Measurements from ENCODE around the gene TSHZ2.
A peak's percentile ranks its signal among the peaks of the same experiment; 100 is the strongest.

TSHZ2 gene

GRCh38 chr20:53141201-53142050 is 169.3 kb downstream of the TSHZ2 start:
- DNase-seq = no peak

- DNase-seq = no peak
These were observed 170.3 kb downstream of the TSHZ2 start for GRCh38 chr20:53142225-53143127.

DNA sequence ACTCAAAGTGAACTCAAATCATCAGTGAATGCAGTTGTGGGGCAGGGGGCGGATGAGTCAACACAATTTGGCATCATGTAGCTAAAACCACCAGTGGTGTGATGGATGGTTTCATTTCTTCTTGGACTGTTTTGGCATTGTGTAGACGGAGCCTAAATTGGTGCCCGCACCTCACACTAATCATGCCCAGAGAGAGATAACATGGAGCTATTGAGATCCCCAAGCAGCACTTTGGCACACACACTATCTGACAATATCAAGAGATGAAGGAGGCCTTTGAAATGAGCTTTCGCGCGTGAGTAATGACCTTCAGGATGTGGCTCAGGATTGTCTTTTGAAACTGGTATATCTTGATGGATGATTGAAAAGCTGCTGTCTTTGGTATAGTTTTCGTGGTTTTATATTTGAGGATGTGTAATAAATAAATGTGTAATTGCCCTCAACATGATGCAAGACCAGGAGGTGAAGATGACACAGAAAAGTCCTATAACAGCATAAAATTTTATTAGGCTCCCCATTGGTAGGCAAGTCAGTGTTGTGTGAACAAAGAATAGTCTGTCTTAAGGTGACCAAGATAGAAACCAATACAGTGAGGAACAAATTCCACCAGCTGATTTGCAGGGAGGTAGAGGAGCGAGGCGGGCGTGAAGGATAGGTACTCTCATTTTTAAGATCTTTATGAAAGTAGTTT is 174.2 kb downstream of the TSHZ2 start:
- DNase-seq = peak; percentile 36

- DNase-seq = no peak
These were observed 176.6 kb downstream of the TSHZ2 start for GRCh38 chr20:53148771-53149147.

DNA sequence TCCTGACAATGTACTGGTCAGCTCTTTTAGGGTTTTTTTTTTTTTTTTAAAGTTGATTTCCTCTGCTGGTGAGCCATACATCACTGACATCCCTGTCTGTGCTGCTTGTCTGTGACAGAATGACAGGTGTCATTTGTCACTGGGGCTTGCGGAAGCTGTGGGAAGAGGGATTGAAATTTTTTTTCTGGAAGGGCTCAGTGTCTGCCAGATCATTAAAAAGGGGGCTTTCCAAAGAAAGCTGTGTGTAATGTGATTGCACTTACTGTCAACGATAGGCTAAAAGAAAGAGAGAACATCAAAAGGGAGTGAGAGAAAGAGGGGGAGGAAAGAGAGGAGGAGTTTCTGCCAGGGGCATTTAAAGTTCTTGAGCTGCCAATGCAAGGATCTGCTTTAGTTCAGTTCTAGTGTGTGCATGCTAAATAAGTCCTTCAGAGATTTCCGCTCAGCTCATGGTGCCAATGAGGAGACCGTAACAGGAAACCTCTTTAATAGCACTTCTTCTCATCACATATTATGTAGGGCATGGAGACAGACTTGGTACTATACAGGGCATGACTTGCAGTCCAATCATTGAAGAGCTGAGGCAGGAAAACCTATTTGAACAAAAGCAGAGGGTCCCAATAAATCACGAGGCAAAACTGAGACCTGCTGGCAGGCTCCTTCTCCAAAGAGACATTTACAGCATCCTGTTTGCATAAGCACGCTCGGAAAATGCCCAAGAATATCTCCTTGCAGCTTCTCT is 177.2 kb downstream of the TSHZ2 start:
- DNase-seq = no peak

- DNase-seq = no peak
These were observed 177.7 kb downstream of the TSHZ2 start for GRCh38 chr20:53149890-53150205.

DNA sequence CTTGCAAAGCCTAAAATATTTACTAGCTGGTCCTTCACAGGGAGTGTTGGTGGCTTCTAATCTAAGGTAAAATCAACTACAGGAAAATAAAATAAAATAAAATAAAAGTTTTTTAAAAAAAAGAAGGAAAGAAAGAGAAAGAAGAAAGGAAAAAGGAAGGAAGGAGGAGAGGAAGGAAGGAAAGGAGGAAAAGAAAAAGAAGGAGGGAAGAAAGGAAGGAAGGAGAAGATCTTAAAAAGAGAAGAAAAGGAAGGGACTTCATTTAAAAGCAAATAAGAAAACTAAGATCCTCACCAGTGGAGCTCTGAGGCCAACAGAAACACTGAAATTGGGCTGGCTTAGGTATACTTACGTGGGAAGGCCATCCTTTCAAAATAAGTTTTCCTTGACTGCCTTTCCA is 178.4 kb downstream of the TSHZ2 start:
- DNase-seq = no peak

DNA sequence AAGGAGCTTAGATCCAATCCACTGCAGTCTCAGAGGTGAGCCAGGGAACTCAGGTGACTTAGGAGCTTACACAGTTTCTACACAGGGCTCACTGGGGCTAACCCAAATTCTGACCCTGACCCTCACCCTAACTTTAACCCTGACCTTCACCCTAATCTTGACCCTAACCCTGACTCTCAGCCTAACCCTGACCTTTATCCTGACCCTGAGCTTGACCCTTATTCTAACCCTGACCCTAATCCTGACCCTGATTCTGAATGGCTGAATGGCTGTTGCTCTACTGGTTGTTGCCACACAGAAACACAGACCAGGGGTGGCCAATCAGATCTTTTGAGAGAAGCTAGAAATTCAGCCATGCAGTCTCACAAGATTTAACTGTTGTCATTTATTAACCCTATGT is 180.1 kb downstream of the TSHZ2 start:
- no peak for DNase-seq

DNA sequence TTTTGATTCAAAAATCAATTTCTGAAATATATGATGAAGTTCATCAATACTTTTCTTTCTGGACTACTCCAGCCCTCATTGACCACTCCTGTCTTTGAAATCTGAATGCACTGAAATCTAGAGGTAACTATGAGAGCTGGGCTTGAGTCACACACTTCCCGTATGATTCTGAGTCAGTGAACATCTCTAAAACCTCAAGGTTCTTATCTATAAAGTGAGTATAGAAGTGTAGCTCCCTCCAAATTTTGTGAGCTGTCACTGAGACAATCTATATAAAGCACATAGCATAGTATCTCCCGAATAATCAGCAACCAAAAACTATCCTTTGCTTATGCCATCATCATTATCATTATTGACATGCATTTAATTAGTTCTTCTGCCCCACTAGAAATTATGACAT is 182.4 kb downstream of the TSHZ2 start:
- DNase-seq = no peak

DNA sequence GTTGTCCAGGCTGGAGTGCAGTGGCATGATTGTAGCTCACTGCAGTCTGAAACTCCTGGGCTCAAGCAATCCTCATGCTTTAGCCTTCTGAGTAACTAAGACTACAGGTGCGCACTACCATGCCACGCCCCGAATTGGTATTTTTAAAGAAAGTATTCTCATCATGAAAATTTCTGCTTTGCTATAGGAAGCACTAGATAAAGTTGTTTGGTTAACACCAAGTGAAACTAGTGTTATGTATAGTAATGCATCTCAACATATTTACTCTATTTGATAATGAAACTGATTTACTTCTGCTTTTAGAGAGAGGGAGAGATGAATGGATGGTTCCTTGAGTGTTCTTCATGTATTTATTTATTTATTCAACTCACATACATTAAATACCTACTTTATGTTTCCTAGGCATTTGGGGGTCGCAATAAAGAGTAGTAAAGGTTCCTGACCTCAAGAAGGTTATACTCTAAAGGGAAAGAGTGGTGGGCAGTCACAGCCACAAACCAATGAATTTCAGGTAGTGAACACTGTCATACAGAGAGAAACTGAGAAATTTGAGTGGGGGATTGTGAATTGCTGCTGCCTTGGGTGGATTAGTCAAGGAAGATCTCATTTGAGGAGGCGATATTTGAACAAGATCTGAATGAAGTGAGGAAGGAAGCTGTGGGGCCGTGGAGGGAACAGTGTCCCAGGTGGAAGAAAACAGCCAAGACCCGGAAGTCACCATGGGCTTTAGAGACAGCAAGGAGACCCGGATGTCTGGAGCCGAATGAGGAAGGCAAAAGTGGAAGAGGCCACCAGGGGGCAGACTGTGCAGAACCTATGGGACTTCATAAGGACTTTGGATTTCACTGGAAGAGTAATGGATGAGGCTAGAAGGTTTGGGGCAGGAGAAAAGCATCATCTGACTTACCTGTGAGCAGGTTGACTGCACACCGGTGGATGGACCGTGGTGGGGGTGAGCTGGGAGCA is 185.6 kb downstream of the TSHZ2 start:
- DNase-seq = peak; percentile 20

GRCh38 chr20:53159160-53159559 is 187.0 kb downstream of the TSHZ2 start:
- no peak for DNase-seq

DNA sequence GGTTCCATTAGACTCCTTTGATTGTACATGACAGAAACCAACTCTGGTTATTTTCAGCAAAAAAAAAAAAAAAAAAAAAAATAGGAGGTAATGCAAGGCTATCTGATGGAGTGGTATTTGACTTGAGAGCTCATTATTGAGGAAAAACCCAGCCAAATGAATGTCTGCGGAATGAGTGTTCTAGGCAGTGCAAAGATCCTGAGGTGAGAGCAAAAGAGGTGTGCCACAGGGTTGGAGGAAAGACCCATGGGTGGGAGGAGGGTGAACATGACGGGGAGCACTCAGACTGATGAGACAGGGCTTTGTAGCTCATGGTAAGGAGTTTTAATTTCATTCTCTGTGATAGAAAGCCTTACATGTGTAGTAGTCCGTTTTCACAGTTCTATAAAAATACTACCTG is 188.9 kb downstream of the TSHZ2 start:
- no peak for DNase-seq

- no peak for DNase-seq
These were observed 189.3 kb downstream of the TSHZ2 start for GRCh38 chr20:53161473-53161872.

- DNase-seq = no peak
These were observed 190.2 kb downstream of the TSHZ2 start for GRCh38 chr20:53162251-53162835.

DNA sequence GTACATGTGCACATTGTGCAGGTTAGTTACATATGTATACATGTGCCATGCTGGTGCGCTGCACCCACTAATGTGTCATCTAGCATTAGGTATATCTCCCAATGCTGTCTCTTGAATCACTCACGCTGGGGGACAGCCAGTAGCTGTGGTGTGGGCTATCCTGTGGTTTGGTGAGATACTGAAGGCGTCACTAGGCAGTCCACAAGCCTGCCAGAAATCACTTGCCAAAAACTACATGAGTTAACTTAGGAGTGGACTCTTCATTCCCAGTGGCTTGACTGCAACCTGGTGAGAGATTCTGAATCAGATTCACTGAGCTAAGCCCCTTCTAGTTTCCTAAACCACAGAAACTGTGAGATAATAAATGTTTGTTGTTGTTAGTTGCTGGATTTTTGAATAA is 191.3 kb downstream of the TSHZ2 start:
- no peak for DNase-seq

GRCh38 chr20:53164072-53164471 is 191.9 kb downstream of the TSHZ2 start:
- DNase-seq = no peak

DNA sequence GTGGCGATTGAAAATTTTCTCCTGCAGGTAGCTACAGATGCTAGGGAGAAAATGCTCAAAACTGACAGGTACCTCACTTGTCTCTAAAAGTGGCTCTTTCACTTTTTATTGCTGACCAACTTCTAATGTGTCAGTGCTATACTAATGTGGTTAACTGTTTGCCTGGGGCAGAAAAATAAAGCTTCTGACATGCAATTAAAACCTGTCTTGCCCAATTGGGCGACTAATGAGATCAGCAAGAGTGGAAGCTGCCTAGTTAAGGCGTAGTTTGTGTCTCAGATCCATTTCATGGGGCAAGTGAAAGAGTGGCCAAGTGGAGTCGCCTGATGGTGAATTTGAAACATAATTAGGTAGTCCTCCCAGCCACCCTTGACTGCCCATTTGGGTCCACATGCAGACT is 193.3 kb downstream of the TSHZ2 start:
- DNase-seq = no peak

DNA sequence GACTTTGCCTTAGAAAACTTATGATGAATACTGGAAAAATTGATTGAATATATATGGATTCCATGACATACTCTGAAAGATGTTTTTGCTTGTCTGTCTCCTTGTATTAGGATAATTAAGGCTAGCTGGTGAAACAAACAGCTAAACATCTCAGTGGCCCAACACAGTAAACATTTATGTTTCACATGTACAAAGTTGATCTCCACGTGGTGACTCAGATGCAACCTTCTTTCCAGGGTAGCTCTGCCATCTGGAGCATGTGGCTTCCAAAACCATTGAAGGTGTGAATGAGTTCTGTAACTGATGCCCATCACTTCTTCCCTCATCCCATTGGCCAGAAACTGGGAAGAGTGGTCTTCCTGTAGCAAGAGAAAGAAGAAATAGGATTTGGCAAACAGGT is 196.3 kb downstream of the TSHZ2 start:
- DNase-seq = no peak

DNA sequence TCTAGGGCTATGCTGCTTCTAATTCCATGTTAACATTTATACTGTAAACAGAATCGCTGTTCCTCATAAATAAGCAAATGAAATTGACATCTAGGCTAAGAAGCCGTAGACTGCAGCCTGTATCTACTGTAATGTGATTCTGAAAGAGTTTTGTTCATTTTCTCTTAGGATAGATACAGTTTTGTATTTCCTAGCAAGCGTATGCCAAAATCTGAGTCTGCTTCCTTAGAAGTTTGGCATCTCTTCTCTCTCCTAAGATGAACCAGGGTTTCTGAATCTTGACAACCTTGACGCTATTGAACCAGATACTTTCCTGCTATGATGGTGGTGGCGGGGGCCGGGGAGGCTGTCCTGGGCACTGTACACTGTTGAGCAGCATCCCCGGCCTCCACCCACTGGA is 198.0 kb downstream of the TSHZ2 start:
- no peak for DNase-seq

DNA sequence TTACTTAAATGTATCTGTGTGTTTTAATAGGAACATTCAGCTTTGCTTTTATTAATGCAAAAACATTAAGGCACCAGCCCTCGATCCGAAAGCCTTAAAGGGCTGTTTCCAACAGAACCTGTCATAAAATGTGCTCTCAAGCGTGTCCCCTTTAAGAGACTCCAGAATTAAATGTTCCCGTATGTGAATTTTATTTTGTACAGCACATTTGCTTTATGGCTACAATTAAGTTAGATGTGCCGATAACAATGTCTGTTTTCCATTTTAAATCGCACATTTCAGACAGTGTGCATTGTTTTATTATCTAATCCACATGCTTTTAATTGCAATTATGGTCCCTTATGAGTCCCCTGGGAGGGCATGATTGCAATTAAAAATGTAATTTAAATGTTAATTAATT is 198.9 kb downstream of the TSHZ2 start:
- DNase-seq = no peak

GRCh38 chr20:53174454-53174853 is 202.3 kb downstream of the TSHZ2 start:
- no peak for DNase-seq

Data from stimulated activated CD4-positive, alpha-beta T cell treated with anti-CD3 and anti-CD28 coated beads, Interleukin-12 subunit alpha, Interleukin-12 subunit beta, amount 100 ng/mL, for 4 hours (primary cell).